ENCODE measurements around the gene PRIMPOL. TPM values are rescaled to one million over a fixed set of nuclear protein-coding genes. Genes with fewer than 3 reads are reported as not detected.
"Not testable (repeated sequence)": the region's sequence is repeated elsewhere in the genome, so short reads cannot be mapped to it uniquely, and the experiment has no call there.

Gene PRIMPOL
- total RNA-seq, 1 donor from 2014 or later: 12.8 TPM

DNA sequence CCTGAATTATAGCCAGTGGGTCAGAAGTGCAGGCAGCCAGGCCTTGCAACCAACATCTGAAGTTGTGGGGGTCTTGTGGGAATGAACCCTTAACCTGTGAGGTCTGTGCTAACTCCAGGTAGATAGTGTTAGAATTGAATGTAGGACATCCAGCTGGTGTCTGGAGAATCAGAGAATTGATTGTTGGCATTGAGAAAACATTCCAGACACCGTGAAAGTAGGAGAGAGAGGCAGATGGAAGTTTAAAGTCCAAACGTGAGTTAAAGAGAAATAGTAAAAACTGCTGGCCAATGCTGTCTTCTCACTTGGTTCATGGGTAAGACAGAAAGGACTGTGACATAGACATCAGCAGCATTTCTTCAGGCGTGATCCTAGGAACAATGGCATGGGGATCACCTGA lies 28.0 kb upstream of the PRIMPOL start:
- H3K27ac Mint-ChIP-seq (ENCODE audit: unreplicated experiment): no peak overlapping the region
- peaks cover 13% of the 10 kb centered on the region for H3K36me3 Mint-ChIP-seq (ENCODE audit: unreplicated experiment)
- peaks cover 7% of the 10 kb centered on the region for H3K9me3 Mint-ChIP-seq (ENCODE audit: unreplicated experiment)
- no peaks in the 10 kb centered on the region for H3K4me1 Mint-ChIP-seq (ENCODE audit: low read depth, unreplicated experiment)
- TF ChIP-seq, protein P1, sequence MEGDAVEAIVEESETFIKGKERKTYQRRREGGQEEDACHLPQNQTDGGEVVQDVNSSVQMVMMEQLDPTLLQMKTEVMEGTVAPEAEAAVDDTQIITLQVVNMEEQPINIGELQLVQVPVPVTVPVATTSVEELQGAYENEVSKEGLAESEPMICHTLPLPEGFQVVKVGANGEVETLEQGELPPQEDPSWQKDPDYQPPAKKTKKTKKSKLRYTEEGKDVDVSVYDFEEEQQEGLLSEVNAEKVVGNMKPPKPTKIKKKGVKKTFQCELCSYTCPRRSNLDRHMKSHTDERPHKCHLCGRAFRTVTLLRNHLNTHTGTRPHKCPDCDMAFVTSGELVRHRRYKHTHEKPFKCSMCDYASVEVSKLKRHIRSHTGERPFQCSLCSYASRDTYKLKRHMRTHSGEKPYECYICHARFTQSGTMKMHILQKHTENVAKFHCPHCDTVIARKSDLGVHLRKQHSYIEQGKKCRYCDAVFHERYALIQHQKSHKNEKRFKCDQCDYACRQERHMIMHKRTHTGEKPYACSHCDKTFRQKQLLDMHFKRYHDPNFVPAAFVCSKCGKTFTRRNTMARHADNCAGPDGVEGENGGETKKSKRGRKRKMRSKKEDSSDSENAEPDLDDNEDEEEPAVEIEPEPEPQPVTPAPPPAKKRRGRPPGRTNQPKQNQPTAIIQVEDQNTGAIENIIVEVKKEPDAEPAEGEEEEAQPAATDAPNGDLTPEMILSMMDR (IDR thresholded peaks at IDR 0.05; ENCODE audit: partially characterized antibody, unreplicated experiment): no peak
- H3K27me3 Mint-ChIP-seq (ENCODE audit: unreplicated experiment): peaks cover 6% of the 10 kb centered on the region
- DNase-seq: no peak
- H3K4me3 Mint-ChIP-seq (ENCODE audit: unreplicated experiment): no peak overlapping the region

DNA sequence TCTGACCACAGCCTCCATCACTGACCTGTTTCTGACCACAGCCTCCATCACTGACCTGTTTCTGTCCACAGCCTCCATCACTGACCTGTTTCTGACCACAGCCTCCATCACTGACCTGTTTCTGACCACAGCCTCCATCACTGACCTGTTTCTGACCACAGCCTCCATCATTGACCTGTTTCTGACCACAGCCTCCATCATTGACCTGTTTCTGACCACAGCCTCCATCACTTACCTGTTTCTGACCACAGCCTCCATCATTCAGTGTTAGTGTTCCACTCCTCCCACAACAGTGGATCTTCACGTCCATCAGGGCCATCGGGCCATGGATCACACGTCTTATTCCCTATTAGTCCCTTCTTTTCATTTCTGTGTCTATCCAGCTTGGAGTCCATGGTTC lies 25.0 kb upstream of the PRIMPOL start:
- not testable (repeated sequence) for H3K4me1 Mint-ChIP-seq (ENCODE audit: low read depth, unreplicated experiment); H3K4me3 Mint-ChIP-seq (ENCODE audit: unreplicated experiment); H3K27ac Mint-ChIP-seq (ENCODE audit: unreplicated experiment); H3K27me3 Mint-ChIP-seq (ENCODE audit: unreplicated experiment); H3K9me3 Mint-ChIP-seq (ENCODE audit: unreplicated experiment); DNase-seq
- peaks cover 20% of the 10 kb centered on the region for H3K36me3 Mint-ChIP-seq (ENCODE audit: unreplicated experiment)

DNA sequence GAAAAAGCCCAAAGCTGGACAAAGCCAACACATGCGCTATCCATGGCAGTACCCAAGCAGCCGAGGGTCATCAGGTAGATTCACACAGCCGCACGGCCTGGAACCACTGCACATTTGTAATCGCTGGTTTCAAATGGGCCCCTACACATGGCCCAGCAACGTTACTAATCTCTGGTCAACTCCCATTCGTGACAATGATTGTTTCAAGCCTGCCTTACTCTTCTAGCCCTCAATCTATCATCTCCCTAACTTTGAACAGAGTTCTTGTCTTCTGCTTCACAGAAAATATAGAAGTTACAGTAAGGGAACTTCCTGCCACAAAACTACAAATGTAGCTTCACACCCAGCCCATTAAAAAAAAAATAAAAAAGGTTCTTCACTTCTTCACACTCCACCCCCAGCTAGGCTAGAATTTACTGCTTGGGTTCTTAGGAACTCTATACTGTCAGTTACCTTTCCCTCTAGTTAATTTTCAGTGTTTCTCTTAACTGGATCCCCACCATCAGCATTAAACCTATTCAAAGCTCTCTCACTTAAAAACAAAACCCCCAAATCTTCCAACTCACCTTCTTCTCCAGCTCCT lies 24.5 kb upstream of the PRIMPOL start:
- peaks cover 21% of the 10 kb centered on the region for H3K36me3 Mint-ChIP-seq (ENCODE audit: unreplicated experiment)
- H3K27me3 Mint-ChIP-seq (ENCODE audit: unreplicated experiment): peaks cover 8% of the 10 kb centered on the region
- no peak overlapping the region for H3K4me3 Mint-ChIP-seq (ENCODE audit: unreplicated experiment)
- no peak for DNase-seq
- TF ChIP-seq, protein P1 (IDR thresholded peaks at IDR 0.05; ENCODE audit: partially characterized antibody, unreplicated experiment): no peak
- H3K9me3 Mint-ChIP-seq (ENCODE audit: unreplicated experiment): peaks cover 5% of the 10 kb centered on the region
- H3K4me1 Mint-ChIP-seq (ENCODE audit: low read depth, unreplicated experiment): no peaks in the 10 kb centered on the region
- no peak overlapping the region for H3K27ac Mint-ChIP-seq (ENCODE audit: unreplicated experiment)

DNA sequence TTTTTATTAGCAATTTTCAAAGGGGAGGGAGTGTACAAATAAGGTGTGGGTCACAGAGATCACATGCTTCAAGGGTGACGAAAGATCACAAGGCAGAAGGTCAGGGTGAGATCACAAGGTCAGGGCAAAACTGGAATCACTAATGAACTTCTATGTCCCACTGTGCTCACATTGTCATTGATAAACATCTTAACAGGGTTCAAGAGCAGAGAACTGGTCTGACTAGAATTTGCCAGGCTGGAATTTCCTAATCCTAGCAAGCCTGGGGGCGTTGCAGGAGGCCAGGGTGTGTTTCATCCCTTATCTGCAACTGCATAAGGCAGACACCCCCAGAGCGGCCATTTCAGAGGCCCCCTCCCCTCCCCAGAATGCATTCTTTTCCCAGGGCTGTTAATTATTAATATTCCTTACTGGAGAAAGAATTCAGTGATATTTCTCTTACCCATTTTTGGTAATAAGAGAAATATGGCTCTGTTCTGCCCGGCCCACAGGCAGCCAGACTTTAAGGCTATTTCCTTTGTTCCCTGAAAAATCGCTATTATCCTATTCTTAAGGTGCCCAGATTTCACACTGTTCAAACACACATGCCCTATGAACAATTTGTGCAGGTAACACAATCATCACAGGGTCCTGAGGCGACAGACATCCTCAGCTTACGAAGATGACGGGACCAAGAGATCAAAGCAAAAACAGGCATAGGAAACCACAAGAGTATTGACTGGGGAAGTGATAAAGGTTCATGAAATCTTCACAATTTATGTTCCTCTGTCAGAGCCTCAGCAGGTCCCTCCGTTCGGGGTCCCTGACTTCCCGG lies 23.5 kb upstream of the PRIMPOL start:
- peaks cover 20% of the 10 kb centered on the region for H3K36me3 Mint-ChIP-seq (ENCODE audit: unreplicated experiment)
- H3K4me1 Mint-ChIP-seq (ENCODE audit: low read depth, unreplicated experiment); DNase-seq; H3K4me3 Mint-ChIP-seq (ENCODE audit: unreplicated experiment); H3K9me3 Mint-ChIP-seq (ENCODE audit: unreplicated experiment); H3K27ac Mint-ChIP-seq (ENCODE audit: unreplicated experiment); H3K27me3 Mint-ChIP-seq (ENCODE audit: unreplicated experiment): not testable (repeated sequence)

DNA sequence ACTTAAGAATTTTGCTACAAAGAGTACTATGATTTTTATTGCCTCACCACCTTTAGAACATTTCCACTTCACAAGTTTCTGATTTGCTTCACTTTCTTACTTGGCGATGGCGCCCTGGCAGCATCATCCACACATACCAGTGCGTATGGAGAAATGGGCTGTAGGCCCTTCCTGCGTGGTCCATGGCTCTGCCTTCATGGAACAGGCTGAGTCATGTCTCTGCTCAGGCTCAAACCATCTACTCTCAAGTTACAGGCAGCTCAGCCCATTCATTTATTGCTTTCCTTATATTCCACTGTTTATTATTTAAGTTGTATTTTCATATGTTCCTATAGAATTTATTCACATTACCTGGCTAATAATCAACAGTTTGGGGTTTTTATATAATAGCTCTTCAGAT lies 21.4 kb upstream of the PRIMPOL start:
- Mint-ChIP-seq H3K27me3 (ENCODE audit: unreplicated experiment) (peaks cover 6% of the 10 kb centered on the region), H3K9me3 (ENCODE audit: unreplicated experiment) (no peaks in the 10 kb centered on the region), H3K27ac (ENCODE audit: unreplicated experiment) (no peak overlapping the region), H3K4me1 (ENCODE audit: low read depth, unreplicated experiment) (no peaks in the 10 kb centered on the region), H3K36me3 (ENCODE audit: unreplicated experiment) (peaks cover 15% of the 10 kb centered on the region), H3K4me3 (ENCODE audit: unreplicated experiment) (no peak overlapping the region)
- TF ChIP-seq, protein P1 (IDR thresholded peaks at IDR 0.05; ENCODE audit: partially characterized antibody, unreplicated experiment): no peak
- no peak for DNase-seq

DNA sequence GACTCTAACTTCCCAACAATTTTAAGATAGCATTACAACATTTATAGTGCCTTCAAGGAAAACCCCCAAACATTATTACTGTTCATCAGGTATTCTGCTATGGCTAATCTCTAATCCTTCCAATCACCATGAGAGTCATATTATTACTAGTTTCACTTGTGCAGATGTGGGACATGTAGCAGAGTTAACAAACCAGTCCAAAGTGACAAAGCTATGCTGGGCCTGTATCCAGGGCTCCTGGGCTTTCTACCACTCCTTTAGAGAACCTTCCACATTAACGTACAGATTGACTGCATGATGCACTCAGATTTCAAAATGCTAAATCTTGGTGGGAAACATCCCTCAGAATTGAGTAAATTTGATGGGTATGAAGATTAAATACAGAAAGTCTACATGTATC lies 16.7 kb upstream of the PRIMPOL start:
- Mint-ChIP-seq H3K4me1 (ENCODE audit: low read depth, unreplicated experiment) (no peaks in the 10 kb centered on the region), H3K27me3 (ENCODE audit: unreplicated experiment) (no peaks in the 10 kb centered on the region), H3K4me3 (ENCODE audit: unreplicated experiment) (no peak overlapping the region), H3K9me3 (ENCODE audit: unreplicated experiment) (no peaks in the 10 kb centered on the region), H3K27ac (ENCODE audit: unreplicated experiment) (no peak overlapping the region), H3K36me3 (ENCODE audit: unreplicated experiment) (peaks cover 4% of the 10 kb centered on the region)
- TF ChIP-seq, protein P1 (IDR thresholded peaks at IDR 0.05; ENCODE audit: partially characterized antibody, unreplicated experiment): no peak
- DNase-seq: no peak

Measured in glutamatergic neuron (in vitro differentiated cells).